Cardiac septum (tissue), 1 donor: ENCODE data around the gene ANP32A. TPM values are rescaled to one million over a fixed set of nuclear protein-coding genes. Genes with fewer than 3 reads are reported as not detected.

ENCODE experiments used
- DNase-seq: peaks from one replicate; pipeline ENCODE4 v3.0.0-alpha.2; 2020; ENCODE audit warnings: low spot score
- intact Hi-C: fragments of 100-400 bp; cut with DNase I; formaldehyde crosslinking; loops from one replicate; pipeline ENCODE4 v1.14.0; 2022
- total RNA-seq: library from RNA; stranded (reverse); fragmentation: NEBNext Ultra II Directional; extraction: Animal tissue kit (Norgen Biotek cat#: 25700); gene quantifications from one replicate; pipeline ENCODE4 v1.2.1, GENCODE V29; 2021
- donor health status: DM: no; HTN: no; CAD: no.

The ANP32A gene
- total RNA-seq, 1 donor from 2014 or later = 180 TPM

DNA sequence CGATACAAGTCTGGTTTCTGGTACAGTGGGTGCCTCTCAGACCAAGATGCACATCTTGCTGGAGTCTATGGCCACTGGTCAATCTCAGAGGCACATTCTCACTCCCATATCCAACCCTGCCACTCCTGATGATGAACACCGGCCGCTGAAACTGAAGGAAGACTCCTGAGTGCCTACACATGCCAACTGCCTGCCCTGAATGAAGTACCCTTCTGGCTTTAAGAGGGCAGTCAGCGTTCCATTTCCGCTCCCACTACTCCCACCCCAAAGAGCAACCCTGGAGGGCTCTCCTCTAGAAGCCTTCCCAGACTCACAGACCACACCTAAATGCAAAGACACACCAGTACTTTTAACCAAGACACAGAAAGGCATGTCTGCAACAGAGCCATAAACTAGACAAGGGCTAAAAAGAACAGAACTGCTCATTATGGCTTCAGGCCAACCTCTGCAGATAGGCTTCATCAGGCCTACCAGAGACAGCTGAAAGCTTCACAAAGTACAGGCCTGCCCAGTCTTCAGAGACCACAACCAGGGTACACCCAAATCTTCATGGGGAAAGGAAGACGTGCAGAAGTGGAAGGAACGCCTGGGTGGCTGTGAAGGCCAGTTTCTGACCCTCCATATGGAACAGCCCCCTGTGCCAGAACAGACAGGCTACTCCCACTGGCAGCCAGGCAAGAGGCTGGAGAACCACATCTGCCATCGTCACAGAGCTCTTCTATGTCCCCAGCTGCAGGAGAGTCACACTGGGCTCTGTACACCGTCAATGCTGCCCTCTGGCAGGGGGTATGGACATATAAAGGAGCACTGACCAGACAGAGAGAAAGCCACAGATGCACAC lies 14.3 kb downstream of the ANP32A start:
- DNase-seq = no peak
- intact Hi-C loops = no loop called here

DNA sequence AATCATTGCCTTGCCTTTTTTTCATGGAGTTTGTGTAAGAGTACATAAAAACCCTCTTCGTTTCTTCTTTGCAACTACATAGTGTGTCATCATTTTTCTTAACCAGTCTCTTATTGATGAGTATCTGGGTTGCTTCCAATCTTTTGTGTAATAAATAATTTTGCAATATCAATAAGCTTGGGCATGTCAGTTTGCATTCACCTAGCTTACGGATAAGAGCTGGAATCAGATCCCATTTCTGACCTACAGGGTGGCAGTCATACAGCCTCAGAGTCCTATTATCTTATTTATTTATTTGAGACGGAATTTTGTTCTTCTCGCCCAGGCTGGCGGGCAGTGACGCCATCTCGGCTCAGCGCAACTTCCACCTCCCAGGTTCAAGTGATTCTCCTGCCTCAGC lies 18.3 kb downstream of the ANP32A start:
- intact Hi-C loops = no loop called here
- DNase-seq = no peak

DNA sequence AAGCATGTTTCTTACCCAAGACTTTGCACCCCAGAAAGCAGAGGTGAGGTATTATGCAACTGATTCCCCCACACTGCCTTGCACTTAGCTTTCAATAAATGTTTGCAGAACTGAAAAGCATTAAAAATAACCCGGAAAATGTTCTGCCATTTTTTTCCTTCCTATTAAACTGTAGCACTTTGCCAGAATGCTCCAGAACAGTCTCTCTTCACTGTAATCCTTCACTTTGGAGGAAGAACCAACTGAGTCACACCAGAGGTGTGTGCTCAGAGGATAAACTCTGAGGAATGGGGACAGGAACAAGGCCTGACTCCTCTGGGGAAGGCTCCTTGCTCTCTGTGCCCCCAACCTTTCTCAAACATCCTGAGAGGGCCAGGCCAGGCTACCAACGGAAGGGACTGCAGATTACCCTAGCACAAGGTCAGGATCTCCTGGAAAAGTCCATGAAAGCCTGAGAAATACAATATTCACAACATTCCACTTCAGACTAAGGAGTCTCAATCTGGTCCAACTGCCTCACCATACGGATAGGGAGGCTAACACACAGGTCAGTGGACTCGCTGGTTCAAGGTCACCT lies 19.0 kb downstream of the ANP32A start:
- intact Hi-C loops = no loop called here
- no peak for DNase-seq

DNA sequence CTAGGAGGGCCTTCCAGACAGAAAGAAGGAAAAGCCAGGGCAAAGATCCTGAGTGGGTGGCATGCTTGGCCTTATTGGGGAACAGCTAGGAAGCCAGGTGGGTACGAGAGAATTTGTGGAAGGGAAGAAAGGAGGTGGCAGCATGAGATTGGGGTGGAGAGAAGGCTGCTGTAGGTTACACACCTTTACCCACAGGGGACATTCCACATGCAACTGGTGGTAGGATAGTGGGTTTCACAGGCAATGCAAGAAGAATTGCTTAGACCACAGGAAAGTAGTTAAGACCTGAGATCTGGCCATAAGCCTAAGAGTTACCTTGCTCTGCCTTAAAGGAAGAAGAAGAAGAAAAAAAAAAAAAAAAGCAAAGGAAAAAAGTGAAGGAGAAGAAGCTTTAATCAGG lies 19.8 kb downstream of the ANP32A start:
- intact Hi-C loops = no loop called here
- no peak for DNase-seq

DNA sequence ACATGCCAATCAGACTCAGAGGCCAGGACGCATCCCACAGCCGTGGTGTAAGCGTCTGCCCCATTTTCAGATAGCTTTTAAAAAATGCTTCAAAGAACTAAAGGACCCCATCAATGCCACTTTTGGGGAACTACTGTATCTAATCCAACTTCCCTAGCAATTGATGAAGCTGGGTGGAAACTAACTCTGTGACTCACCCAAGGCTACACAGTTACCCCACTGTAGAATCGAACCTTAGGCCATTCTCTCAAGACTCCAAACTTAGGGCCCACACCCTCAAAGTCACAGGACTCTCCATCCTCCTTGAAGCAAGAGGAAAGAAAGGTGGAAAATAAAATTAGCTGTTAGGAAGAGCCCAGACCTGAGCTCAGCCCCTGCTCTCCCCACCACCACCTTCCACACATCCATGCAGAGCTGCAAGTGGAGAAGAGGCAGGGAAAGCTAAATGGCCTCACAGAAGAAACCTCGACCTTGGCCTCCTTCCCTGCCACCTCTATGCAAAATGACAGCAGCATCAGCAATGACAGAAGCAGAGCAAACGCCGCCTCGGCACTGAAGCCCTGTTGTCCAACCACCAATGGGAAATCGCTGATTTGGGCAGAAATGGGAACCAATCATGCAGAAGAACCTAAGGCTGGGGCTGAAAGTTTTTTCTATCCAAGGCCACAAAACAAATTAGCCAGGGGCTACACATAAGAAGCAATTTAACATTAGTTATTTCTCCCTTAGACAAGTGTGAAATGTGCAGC lies 22.2 kb downstream of the ANP32A start:
- intact Hi-C loops = loop anchor here (10.0 kb wide), 1 partner anchor 94 kb away; no protein-coding TSS in a partner anchor

DNA sequence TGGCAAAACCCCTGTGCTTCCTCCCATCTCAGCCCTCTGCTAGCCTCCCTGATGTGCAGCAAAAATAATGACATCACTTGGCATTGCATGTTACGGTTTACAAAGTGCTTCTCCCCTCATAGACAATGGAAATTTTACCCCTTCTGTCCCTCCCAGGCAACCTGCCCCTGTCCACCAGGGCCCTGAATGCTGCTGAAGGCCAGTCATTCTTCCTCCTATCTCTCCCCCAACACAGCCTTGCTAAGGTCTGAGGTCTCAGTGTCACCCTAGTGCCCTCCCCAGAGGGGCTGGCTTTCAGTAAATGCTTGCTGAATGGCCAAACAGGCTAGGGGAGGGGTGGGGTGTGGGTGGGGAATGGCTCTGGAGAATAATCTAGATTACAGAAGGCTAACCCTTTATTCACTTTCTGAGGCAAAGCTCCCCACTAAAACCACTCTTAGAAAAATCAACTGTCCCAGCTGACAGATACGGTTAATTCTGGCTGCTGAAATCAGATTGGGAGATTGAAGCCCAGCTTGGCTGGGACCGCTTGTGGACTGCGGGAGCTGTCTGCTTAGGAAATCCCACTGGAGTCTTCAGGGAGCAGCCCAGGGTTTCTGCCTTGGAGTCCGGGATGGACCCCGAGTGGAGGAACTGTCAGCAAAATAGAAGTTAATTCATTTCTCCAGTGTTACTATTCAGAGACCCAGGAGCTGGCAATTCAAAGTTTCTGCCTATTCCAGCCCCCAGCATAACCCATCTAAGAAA lies 22.9 kb downstream of the ANP32A start:
- DNase-seq = no peak
- intact Hi-C loops = loop anchor here (10.0 kb wide), 1 partner anchor 93 kb away; no protein-coding TSS in a partner anchor

More for the DNA sequence above, 22.2 kb downstream of the ANP32A start:
- no peak for DNase-seq

DNA sequence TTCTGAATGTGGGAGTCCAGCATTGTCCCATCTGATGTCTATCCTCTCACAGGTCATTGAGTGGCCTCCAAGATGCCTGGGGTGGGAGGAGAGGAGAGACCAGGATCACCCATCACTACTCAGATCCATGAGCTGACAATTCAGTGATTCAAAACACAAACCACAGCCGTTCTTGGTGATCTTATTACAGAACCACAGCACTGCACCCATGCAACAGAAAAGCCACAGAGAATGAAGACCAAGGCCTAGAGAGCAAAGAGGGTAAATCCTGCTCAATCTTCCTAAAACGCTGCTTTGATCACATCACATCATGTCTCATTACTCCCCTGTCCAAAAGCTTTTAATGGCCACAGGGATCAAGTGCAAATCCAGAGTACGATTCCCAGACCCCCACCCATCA lies 23.5 kb downstream of the ANP32A start:
- no peak for DNase-seq
- intact Hi-C loops = loop anchor here (10.0 kb wide), 1 partner anchor 92 kb away; no protein-coding TSS in a partner anchor

DNA sequence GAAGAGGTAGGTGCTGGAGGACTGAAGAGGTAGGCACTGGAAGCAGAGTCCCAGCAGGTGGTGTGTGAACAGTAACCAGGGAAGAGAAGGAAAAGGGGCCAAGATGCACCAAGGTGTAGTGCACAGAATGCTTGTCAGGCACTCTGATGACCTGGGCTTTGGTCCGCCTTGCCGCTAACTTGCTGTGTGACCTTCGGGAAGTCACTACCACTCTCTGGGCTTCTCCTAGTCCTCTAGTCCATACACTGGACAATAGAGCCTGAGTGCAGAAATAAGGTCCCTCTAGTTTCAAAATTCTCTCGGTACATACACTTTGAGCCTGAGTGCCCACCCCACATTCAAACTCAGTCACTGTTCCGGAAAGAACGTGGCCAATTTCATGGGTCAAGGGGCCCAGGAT lies 24.1 kb downstream of the ANP32A start:
- no peak for DNase-seq
- intact Hi-C loops = loop anchor here (10.0 kb wide), 1 partner anchor 92 kb away; no protein-coding TSS in a partner anchor

DNA sequence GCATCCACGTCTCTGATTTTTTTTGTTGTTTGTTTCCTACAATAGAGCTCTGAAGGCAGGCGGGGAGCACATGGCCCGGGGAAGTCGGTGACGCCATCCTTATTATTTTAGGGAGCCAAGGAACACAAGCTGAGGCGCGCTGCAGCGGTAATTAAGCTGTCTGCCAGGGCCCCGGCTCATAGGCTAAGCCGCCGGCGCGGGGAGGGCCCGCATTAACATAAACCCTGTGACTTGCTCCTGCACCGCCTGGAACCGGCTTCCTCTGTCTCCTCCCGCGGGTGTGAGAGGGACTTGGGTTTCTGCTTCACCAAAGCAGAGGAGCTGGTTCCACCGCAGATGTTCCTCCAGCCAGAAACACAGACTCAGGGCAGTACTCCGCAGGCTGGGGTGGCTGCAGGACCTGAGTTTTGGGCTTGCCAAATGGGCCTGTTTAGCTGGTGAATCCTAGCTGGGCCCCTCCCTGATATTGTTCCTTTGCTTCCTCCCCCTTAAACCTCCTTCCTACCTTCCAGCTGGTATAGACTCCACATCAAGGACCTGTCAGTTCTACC lies 25.3 kb downstream of the ANP32A start:
- peak; percentile 97 for DNase-seq
- intact Hi-C loops = loop anchor here (2.0 to 10.0 kb wide), 2 partner anchors 23 to 91 kb away; no protein-coding TSS in a partner anchor

DNA sequence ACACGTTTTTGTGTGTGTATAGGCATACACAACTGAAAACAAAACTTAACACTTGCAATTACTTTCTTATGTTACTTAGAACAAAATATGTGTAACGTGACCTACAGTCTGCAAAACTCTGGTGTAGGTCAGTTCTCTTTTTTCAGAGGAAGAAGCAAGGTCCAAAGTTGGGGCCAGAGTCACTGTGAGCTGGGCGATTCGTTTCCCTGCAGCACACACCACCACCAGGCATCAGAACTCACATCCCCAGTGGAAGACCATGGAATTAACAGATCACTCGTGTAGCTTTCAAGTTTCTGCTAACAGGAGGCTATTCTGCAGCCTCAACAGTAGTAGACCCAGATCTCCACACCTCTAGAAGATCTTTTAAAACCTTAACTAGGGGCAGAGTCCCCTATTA lies 25.8 kb downstream of the ANP32A start:
- intact Hi-C loops = loop anchor here (2.0 to 10.0 kb wide), 2 partner anchors 24 to 90 kb away; no protein-coding TSS in a partner anchor
- DNase-seq = no peak

DNA sequence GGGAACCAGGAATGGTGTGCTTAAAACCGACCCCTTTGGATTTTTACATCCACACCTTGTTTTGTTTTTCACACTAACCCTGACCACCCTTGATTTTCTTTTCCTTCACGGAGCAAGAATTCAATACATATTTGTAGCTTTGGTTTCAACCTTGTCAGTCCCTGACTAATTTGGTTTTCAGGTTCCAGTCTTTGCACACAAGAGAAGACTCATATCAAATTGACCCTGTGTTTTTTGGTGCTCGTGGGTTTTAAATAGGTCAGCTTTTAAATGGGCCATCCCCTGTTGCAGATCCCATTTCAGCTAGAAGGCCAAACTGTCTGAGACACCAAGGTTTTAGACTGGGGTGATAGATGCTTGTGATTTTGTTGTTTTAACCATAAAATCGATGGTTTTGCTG lies 26.4 kb downstream of the ANP32A start:
- DNase-seq = no peak
- intact Hi-C loops = loop anchor here (2.0 to 10.0 kb wide), 2 partner anchors 24 to 90 kb away; no protein-coding TSS in a partner anchor

DNA sequence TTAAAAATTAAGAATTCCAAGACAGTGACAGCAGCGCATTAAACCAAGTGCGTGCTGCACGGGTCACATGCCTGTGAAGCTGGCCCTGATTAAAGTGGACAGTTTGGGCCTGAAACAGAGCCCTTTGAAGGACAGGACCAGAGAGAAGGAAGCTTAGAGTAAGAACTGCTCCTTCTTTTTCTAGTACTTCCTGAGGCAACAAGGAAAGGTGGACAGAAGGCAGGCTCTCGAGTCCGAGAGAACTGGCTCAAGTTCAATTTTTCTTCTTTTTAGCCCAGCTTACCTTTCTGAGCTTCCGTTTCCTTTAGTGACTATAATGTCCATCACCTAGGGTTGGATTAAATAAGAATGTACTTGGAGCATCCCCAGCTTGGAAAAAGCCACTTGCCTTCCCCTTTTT lies 26.9 kb downstream of the ANP32A start:
- no peak for DNase-seq
- intact Hi-C loops = loop anchor here (2.0 to 10.0 kb wide), 2 partner anchors 25 to 89 kb away; no protein-coding TSS in a partner anchor

DNA sequence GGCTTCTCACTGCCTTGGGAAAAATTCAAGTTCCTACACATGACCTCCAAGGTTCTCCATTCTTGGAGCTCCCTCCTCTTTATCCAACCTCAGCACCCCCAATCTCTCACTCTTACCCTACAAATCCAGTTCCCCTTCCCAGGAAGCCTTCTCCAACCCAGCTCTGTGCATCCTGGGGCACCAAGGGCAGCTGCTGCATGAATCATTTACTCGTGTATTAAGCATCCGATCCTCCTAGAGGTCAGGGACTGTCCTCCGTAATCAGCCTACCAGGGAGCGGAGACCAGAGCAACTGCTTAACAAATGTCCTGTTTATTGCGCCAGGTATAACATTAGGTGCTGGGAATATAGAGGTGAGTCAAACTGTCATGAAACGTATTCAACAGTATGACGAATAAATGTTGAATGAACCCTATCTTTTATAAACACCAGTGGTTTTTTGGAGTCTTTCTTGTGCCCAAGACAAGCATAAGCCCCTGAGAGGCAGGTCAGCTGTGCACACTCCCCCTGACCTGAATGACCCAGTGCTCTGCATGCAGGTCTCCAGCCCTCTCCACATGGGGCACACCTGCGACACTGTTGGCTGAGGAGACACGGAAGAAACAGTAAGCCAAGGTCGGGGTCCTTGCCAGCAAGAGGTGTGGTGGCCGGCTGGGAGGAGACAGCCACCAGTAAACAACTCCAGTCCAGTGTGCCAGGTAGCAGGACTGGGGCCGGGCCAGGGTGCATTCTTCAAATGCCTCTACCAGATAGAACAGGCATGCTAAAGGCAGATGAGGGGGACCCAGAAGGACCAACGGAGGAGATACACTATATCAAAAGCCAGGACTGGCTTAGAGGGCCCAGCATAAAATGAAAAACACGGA lies 27.6 kb downstream of the ANP32A start:
- DNase-seq = no peak
- intact Hi-C loops = loop anchor here (10.0 kb wide), 1 partner anchor 88 kb away; no protein-coding TSS in a partner anchor

DNA sequence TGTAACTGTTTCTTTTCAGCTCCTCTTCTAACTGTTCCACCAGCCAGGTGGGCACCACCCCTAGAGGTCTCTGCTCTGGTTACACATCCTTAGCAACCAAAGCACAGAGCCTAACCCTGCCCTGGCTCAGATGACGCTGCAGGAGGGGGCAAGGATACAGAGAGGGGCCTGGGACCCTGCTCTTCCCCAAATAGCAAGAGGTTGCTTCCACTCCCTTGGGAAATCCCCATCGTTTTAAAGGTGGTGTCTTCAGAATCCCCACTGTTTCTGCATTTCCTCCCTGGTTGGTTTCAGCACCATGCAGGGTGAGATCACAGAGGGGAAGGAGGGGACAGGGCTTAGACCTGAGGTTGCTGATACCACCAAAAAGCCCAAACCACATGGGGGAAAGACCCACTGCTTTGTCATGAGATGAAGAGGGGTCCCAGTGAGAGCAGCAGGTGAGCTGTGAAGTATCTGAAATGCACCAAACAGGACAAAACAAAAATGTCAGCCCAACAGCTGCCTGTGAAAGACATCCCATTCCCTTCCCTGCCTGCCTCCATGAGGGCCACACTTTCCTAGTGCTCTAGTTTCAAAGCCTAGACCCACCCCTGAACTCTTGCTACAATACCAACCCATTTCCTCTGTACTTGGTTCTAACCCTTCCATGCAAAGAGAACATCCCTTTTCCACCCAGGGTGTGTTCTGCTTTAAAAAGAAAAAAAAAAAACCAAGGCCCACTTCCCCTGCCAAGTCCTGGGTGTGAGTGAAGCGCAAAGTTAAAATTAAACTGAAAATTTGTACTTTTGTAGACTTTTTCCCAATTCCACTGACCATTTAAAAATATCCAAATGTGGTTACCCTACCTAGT lies 29.0 kb downstream of the ANP32A start:
- DNase-seq = no peak
- intact Hi-C loops = loop anchor here (10.0 kb wide), 1 partner anchor 87 kb away; no protein-coding TSS in a partner anchor

DNA sequence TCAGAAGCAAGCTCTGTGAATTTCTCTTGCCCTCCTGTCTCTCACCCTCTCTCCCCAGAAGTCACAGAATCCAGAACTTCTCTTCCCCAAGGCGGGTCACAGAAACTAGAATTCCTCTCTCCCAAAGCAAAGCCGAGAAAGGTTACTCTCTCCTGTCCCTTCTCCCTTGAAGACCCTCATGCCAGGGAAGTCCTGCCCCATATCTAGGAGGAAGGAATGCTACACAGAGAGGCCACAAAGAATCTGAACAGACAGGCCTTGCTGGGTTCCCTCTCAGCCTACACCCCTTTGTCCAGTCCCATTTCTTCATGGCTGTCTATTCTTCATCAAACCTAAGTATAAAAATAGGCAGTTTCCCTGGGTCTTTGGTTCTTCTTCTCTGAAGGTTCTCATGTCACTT lies 29.8 kb downstream of the ANP32A start:
- DNase-seq = no peak
- intact Hi-C loops = loop anchor here (10.0 kb wide), 1 partner anchor 86 kb away; no protein-coding TSS in a partner anchor

DNA sequence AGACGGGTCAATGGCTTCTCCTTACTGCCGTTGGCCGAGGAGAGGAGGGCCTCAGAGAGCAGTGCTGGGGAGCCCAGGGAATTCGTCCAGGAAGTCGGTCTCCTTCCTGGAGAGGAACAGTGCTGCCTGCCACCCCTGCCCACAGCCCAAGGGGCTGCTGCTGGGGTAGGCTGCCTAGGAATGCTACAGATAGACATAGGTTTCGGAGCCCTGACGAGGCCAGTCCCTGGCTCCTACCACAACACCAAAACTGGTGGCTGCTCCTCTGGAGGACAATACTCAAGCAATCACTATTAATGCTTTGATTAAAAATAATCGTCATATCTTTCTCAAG lies 30.5 kb downstream of the ANP32A start:
- intact Hi-C loops = loop anchor here (10.0 kb wide), 1 partner anchor 85 kb away; no protein-coding TSS in a partner anchor
- no peak for DNase-seq
